ENCODE data around the gene AKT3.

- TF ChIP-seq CREB1 (IDR thresholded peaks at IDR 0.05; ENCODE audit: low read depth) (no peak), CEBPB (IDR thresholded peaks at IDR 0.05) (no peak), TAF1 (IDR thresholded peaks at IDR 0.05; ENCODE audit: low read depth) (no peak), MAX (IDR thresholded peaks at IDR 0.05) (no peak)
Observed at GRCh38 chr1:243514927-243515326, 335.1 kb downstream of the AKT3 start.
